WTC11 (cell line): ENCODE data around the gene SGSH.

Experiments
- ARID4B ChIP-seq: sonication (generic); formaldehyde crosslinking; IDR thresholded peaks from 2 replicates; pipeline ENCODE4 v1.8.0; 2023; ENCODE audit warnings: missing genetic modification reagents, mild to moderate bottlenecking, borderline replicate concordance
- ATF3 ChIP-seq: sonication (generic); formaldehyde crosslinking; conservative IDR thresholded peaks from 2 replicates; pipeline ENCODE4 v1.8.1; 2022; ENCODE audit warnings: mild to moderate bottlenecking, missing genetic modification reagents
- CTCF ChIP-seq: fragments of 200-600 bp; IDR thresholded peaks from 2 replicates; pipeline ENCODE4 v1.8.0; 2022; ENCODE audit warnings: antibody characterized with exemption
- E2F1 ChIP-seq: sonication (generic); formaldehyde crosslinking; IDR thresholded peaks from 2 replicates; pipeline ENCODE4 v1.8.0; 2022; ENCODE audit warnings: mild to moderate bottlenecking, missing genetic modification reagents
- NR2C2 ChIP-seq: sonication (generic); formaldehyde crosslinking; IDR thresholded peaks from 2 replicates; pipeline ENCODE4 v1.8.0; 2022; ENCODE audit warnings: mild to moderate bottlenecking, missing genetic modification reagents
- SP1 ChIP-seq: sonication (generic); formaldehyde crosslinking; conservative IDR thresholded peaks from 2 replicates; pipeline ENCODE4 v1.8.1; 2022; ENCODE audit warnings: missing genetic modification reagents
- TCF7 ChIP-seq: sonication (generic); formaldehyde crosslinking; IDR thresholded peaks from 2 replicates; pipeline ENCODE4 v1.8.0; 2022; ENCODE audit warnings: mild to moderate bottlenecking, low read depth, missing genetic modification reagents, moderate library complexity
- USF1 ChIP-seq: sonication (generic); formaldehyde crosslinking; IDR thresholded peaks from 2 replicates; pipeline ENCODE4 v1.8.0; 2022; ENCODE audit warnings: mild to moderate bottlenecking, missing genetic modification reagents

GRCh38 chr17:80254396-80255251 is 34.5 kb upstream of the SGSH start:
- TF ChIP-seq E2F1 (CRISPR knock-in tag) (no peak), CTCF (no peak), ATF3 (CRISPR knock-in tag) (no peak), SP1 (CRISPR knock-in tag) (no peak), USF1 (CRISPR knock-in tag) (no peak), TCF7 (CRISPR knock-in tag) (no peak), NR2C2 (CRISPR knock-in tag) (no peak), ARID4B (no peak)
